ENCODE results near the gene METTL8.

Gene METTL8, protein sequence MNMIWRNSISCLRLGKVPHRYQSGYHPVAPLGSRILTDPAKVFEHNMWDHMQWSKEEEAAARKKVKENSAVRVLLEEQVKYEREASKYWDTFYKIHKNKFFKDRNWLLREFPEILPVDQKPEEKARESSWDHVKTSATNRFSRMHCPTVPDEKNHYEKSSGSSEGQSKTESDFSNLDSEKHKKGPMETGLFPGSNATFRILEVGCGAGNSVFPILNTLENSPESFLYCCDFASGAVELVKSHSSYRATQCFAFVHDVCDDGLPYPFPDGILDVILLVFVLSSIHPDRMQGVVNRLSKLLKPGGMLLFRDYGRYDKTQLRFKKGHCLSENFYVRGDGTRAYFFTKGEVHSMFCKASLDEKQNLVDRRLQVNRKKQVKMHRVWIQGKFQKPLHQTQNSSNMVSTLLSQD
- long read RNA-seq, full-length matches to known transcripts = 22 of 76 reads
- long read RNA-seq, partial matches to known transcripts = 18 of 76 reads
- long read RNA-seq, other reads (novel, unspliced or antisense) = 36 of 76 reads

GRCh38 chr2:171433763-171434012, at the start of gene METTL8:
Gene METTL8 (minus strand): TSS chr2:171433990. CDS start chr2:171392185, 41,805 bp downstream.
- peak within 1 kb of the TSS; percentile 80 for H3K4me3 ChIP-seq (replicated peaks; ENCODE audit: insufficient read depth, low read length)
- no peaks in the 10 kb centered on the region for H3K27me3 ChIP-seq (ENCODE audit: insufficient read depth, poor library complexity, severe bottlenecking)
- DNase-seq (ENCODE audit: low read depth in 1 of 2, low spot score in 1 of 2) = no peak
- TF ChIP-seq POLR2AphosphoS5 (IDR thresholded peaks at IDR 0.05; ENCODE audit: low read depth) (peak; percentile 73), GABPA (IDR thresholded peaks at IDR 0.05; ENCODE audit: low read depth) (no peak)
- peak within 1 kb of the TSS; percentile 99 for H3K27ac ChIP-seq (replicated peaks)

GRCh38 chr2:171482877-171483276, 49.1 kb upstream of the METTL8 start:
- no peak for TF ChIP-seq SPI1 (IDR thresholded peaks at IDR 0.05; ENCODE audit: borderline replicate concordance, low read depth)
- TF ChIP-seq, protein P1, sequence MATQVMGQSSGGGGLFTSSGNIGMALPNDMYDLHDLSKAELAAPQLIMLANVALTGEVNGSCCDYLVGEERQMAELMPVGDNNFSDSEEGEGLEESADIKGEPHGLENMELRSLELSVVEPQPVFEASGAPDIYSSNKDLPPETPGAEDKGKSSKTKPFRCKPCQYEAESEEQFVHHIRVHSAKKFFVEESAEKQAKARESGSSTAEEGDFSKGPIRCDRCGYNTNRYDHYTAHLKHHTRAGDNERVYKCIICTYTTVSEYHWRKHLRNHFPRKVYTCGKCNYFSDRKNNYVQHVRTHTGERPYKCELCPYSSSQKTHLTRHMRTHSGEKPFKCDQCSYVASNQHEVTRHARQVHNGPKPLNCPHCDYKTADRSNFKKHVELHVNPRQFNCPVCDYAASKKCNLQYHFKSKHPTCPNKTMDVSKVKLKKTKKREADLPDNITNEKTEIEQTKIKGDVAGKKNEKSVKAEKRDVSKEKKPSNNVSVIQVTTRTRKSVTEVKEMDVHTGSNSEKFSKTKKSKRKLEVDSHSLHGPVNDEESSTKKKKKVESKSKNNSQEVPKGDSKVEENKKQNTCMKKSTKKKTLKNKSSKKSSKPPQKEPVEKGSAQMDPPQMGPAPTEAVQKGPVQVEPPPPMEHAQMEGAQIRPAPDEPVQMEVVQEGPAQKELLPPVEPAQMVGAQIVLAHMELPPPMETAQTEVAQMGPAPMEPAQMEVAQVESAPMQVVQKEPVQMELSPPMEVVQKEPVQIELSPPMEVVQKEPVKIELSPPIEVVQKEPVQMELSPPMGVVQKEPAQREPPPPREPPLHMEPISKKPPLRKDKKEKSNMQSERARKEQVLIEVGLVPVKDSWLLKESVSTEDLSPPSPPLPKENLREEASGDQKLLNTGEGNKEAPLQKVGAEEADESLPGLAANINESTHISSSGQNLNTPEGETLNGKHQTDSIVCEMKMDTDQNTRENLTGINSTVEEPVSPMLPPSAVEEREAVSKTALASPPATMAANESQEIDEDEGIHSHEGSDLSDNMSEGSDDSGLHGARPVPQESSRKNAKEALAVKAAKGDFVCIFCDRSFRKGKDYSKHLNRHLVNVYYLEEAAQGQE (IDR thresholded peaks at IDR 0.05; ENCODE audit: insufficient replicate concordance, low read depth) = no peak
- TF ChIP-seq CTCF (IDR thresholded peaks at IDR 0.05; ENCODE audit: insufficient read depth, low read length) = no peak
- no peak for TF ChIP-seq POLR2AphosphoS5 (IDR thresholded peaks at IDR 0.05; ENCODE audit: low read depth)
- no peak for TF ChIP-seq GABPA (IDR thresholded peaks at IDR 0.05; ENCODE audit: low read depth)
- no peaks in the 10 kb centered on the region for H3K27me3 ChIP-seq (ENCODE audit: insufficient read depth, poor library complexity, severe bottlenecking)
- H3K27ac ChIP-seq (replicated peaks) = no peak overlapping the region
- no peak for DNase-seq (ENCODE audit: low read depth in 1 of 2, low spot score in 1 of 2)
- no peak overlapping the region for H3K4me3 ChIP-seq (replicated peaks; ENCODE audit: insufficient read depth, low read length)

DNA sequence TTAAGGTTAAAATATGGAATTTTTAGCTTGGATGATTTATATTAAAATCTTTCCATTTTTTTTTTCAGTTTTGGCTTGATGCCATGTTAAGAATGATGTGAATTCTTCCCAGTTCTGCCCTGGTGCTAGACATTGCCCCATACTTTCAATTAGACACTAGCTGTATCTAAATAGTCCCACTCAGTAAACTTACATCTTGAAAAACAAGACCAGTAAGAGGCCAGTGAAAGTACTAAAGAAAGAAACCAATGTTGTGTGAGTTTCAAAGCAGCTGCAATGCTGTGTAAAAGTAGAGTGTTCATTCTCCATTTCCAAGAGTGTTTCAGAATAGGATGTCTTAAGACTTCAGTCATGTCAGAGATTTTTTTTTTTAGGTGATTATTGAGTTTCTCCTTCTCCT, 48.5 kb upstream of the METTL8 start:
- H3K4me3 ChIP-seq (replicated peaks; ENCODE audit: insufficient read depth, low read length) = no peak overlapping the region
- H3K27ac ChIP-seq (replicated peaks) = no peak overlapping the region
- no peak for DNase-seq (ENCODE audit: low read depth in 1 of 2, low spot score in 1 of 2)
- no peak for TF ChIP-seq CTCF (IDR thresholded peaks at IDR 0.05; ENCODE audit: insufficient read depth, low read length)
- TF ChIP-seq, protein P1 (IDR thresholded peaks at IDR 0.05; ENCODE audit: insufficient replicate concordance, low read depth) = no peak
- no peak for TF ChIP-seq GABPA (IDR thresholded peaks at IDR 0.05; ENCODE audit: low read depth)
- TF ChIP-seq SPI1 (IDR thresholded peaks at IDR 0.05; ENCODE audit: borderline replicate concordance, low read depth) = no peak
- TF ChIP-seq POLR2AphosphoS5 (IDR thresholded peaks at IDR 0.05; ENCODE audit: low read depth) = no peak
- H3K27me3 ChIP-seq (ENCODE audit: insufficient read depth, poor library complexity, severe bottlenecking) = no peaks in the 10 kb centered on the region

- H3K27ac ChIP-seq (replicated peaks) = no peak overlapping the region
- DNase-seq (ENCODE audit: low read depth in 1 of 2, low spot score in 1 of 2) = no peak
- no peaks in the 10 kb centered on the region for H3K27me3 ChIP-seq (ENCODE audit: insufficient read depth, poor library complexity, severe bottlenecking)
- no peak for TF ChIP-seq CTCF (IDR thresholded peaks at IDR 0.05; ENCODE audit: insufficient read depth, low read length)
- TF ChIP-seq, protein P1 (IDR thresholded peaks at IDR 0.05; ENCODE audit: insufficient replicate concordance, low read depth) = no peak
- TF ChIP-seq POLR2AphosphoS5 (IDR thresholded peaks at IDR 0.05; ENCODE audit: low read depth) = no peak
- no peak for TF ChIP-seq SPI1 (IDR thresholded peaks at IDR 0.05; ENCODE audit: borderline replicate concordance, low read depth)
- TF ChIP-seq GABPA (IDR thresholded peaks at IDR 0.05; ENCODE audit: low read depth) = no peak
- no peak overlapping the region for H3K4me3 ChIP-seq (replicated peaks; ENCODE audit: insufficient read depth, low read length)
Observed at GRCh38 chr2:171480908-171481307, 47.1 kb upstream of the METTL8 start.

All from HL-60 (cell line).